Endometrial microvascular endothelial cells (primary cell): ENCODE measurements around the gene CRISPLD2. TPM values are rescaled to one million over a fixed set of nuclear protein-coding genes. Genes with fewer than 3 reads are reported as not detected.

ENCODE experiments used
- in situ Hi-C: cut with HindIII; loops from 2 replicates; pipeline ENCODE4 v1.10.0; 2017; ENCODE audit warnings: low sequenced_read_pairs, low pct_unique_long_range_greater_than_20kb; ENCODE audit errors: inconsistent ontology term
- total RNA-seq: library from RNA; depleted of rRNA; stranded (reverse); fragments of >200 nt; gene quantifications from one replicate; pipeline ENCODE4 v1.2.3, GENCODE V29; 2015; ENCODE audit errors: inconsistent ontology term

CRISPLD2 gene
- total RNA-seq, 1 donor from 2014 or later, result 8.6 TPM

GRCh38 chr16:84892097-84892496 is 72.3 kb downstream of the CRISPLD2 start:
- in situ Hi-C loops, result no loop called here

GRCh38 chr16:84893467-84893848 is 73.7 kb downstream of the CRISPLD2 start:
- in situ Hi-C loops, result no loop called here

- in situ Hi-C loops, result no loop called here
Measured at GRCh38 chr16:84893849-84894599, 74.2 kb downstream of the CRISPLD2 start.

- in situ Hi-C loops, result no loop called here
Measured at GRCh38 chr16:84895016-84895415, 75.2 kb downstream of the CRISPLD2 start.

- in situ Hi-C loops, result no loop called here
Measured at GRCh38 chr16:84896847-84897246, 77.1 kb downstream of the CRISPLD2 start.

GRCh38 chr16:84897911-84898377 is 78.2 kb downstream of the CRISPLD2 start:
- in situ Hi-C loops, result no loop called here

- in situ Hi-C loops, result no loop called here
Measured at GRCh38 chr16:84898447-84898846, 78.7 kb downstream of the CRISPLD2 start.

- in situ Hi-C loops, result no loop called here
Measured at GRCh38 chr16:84899414-84899813, 79.6 kb downstream of the CRISPLD2 start.

- in situ Hi-C loops, result no loop called here
Measured at GRCh38 chr16:84905965-84906460, 86.2 kb downstream of the CRISPLD2 start.

- in situ Hi-C loops, result no loop called here
Measured at GRCh38 chr16:84907051-84907450, 87.3 kb downstream of the CRISPLD2 start.

- in situ Hi-C loops, result no loop called here
Measured at GRCh38 chr16:84907575-84907974, 87.8 kb downstream of the CRISPLD2 start.

GRCh38 chr16:84909476-84910085 is 89.8 kb downstream of the CRISPLD2 start:
- in situ Hi-C loops, result no loop called here

- in situ Hi-C loops, result no loop called here
Measured at GRCh38 chr16:84911486-84912216, 91.9 kb downstream of the CRISPLD2 start.

- in situ Hi-C loops, result no loop called here
Measured at GRCh38 chr16:84913315-84913714, 93.5 kb downstream of the CRISPLD2 start.

- in situ Hi-C loops, result no loop called here
Measured at GRCh38 chr16:84914273-84914672, 94.5 kb downstream of the CRISPLD2 start.

GRCh38 chr16:84916178-84916577 is 96.4 kb downstream of the CRISPLD2 start:
- in situ Hi-C loops, result no loop called here

- in situ Hi-C loops, result no loop called here
Measured at GRCh38 chr16:84916850-84917249, 97.1 kb downstream of the CRISPLD2 start.

GRCh38 chr16:84917492-84917891 is 97.7 kb downstream of the CRISPLD2 start:
- in situ Hi-C loops, result no loop called here

- in situ Hi-C loops, result no loop called here
Measured at GRCh38 chr16:84918006-84918909, 98.5 kb downstream of the CRISPLD2 start.
